IPS DF 19.7 (cell line): ENCODE measurements around the gene CTNNA3.
"Not testable (repeated sequence)": the region's sequence is repeated elsewhere in the genome, so short reads cannot be mapped to it uniquely, and the experiment has no call there.

ENCODE experiments used
- DNase-seq: peaks from one replicate; pipeline ENCODE4 v3.0.0-alpha.2; 2013; ENCODE audit warnings: low read depth, low spot score

The CTNNA3 gene

GRCh38 chr10:67518043-67518442 is 178.0 kb downstream of the CTNNA3 start:
- DNase-seq: no peak

GRCh38 chr10:67506757-67507091 is 189.3 kb downstream of the CTNNA3 start:
- no peak for DNase-seq

- DNase-seq: no peak
Observed at GRCh38 chr10:67506083-67506756, 189.8 kb downstream of the CTNNA3 start.

- no peak for DNase-seq
Observed at GRCh38 chr10:67492317-67493019, 203.5 kb downstream of the CTNNA3 start.

GRCh38 chr10:67487906-67488619 is 207.9 kb downstream of the CTNNA3 start:
- no peak for DNase-seq

GRCh38 chr10:67487199-67487598 is 208.8 kb downstream of the CTNNA3 start:
- DNase-seq: no peak

- DNase-seq: no peak
Observed at GRCh38 chr10:67477868-67478267, 218.1 kb downstream of the CTNNA3 start.

- DNase-seq: no peak
Observed at GRCh38 chr10:67476201-67476600, 219.8 kb downstream of the CTNNA3 start.

GRCh38 chr10:67473850-67474633 is 222.0 kb downstream of the CTNNA3 start:
- no peak for DNase-seq

- DNase-seq: no peak
Observed at GRCh38 chr10:67471022-67471421, 225.0 kb downstream of the CTNNA3 start.

- DNase-seq: no peak
Observed at GRCh38 chr10:67464278-67464677, 231.7 kb downstream of the CTNNA3 start.

- DNase-seq: no peak
Observed at GRCh38 chr10:67452892-67453291, 243.1 kb downstream of the CTNNA3 start.

- DNase-seq: no peak
Observed at GRCh38 chr10:67438605-67439304, 257.2 kb downstream of the CTNNA3 start.

- DNase-seq: no peak
Observed at GRCh38 chr10:67433276-67433675, 262.7 kb downstream of the CTNNA3 start.

- DNase-seq: no peak
Observed at GRCh38 chr10:67402620-67403019, 293.4 kb downstream of the CTNNA3 start.

GRCh38 chr10:67401711-67402110 is 294.3 kb downstream of the CTNNA3 start:
- DNase-seq: peak; percentile 35

- not testable (repeated sequence) for DNase-seq
Observed at GRCh38 chr10:67386841-67387533, 309.0 kb downstream of the CTNNA3 start.

- DNase-seq: no peak
Observed at GRCh38 chr10:67386260-67386659, 309.7 kb downstream of the CTNNA3 start.

GRCh38 chr10:67385566-67385965 is 310.4 kb downstream of the CTNNA3 start:
- no peak for DNase-seq

- no peak for DNase-seq
Observed at GRCh38 chr10:67385089-67385488, 310.9 kb downstream of the CTNNA3 start.
